ENCODE results near the gene CACNA2D3. TPM values are rescaled to one million over a fixed set of nuclear protein-coding genes. Genes with fewer than 3 reads are reported as not detected.

The CACNA2D3 gene
- total RNA-seq, 1 donor from 2014 or later = 2.5 TPM

DNA sequence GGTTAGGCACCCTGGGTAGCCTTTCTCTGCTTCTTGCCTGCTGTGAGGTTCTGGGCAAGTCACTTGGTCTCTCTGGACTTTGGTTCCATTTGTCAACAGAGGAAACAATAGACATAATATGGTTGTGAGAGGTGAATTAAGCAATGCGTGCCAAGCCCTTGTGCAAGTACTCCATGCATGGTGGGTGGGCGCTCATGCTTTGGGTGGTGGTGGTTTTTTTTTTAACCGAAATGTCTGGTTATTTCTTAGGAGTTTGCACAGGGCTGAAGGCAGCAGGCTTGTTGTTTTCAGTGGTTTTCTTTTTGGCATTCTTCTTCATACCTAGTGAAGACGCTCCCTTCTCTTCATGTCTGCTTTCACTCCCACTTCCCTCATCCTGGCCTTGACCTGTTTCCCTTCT, 889.7 kb downstream of the CACNA2D3 start:
- Mint-ChIP-seq H3K9me3 (no peaks in the 10 kb centered on the region), H3K36me3 (no peaks in the 10 kb centered on the region), H3K4me3 (no peak overlapping the region), H3K27me3 (no peaks in the 10 kb centered on the region), H3K27ac (no peak overlapping the region), H3K4me1 (ENCODE audit: unreplicated experiment) (peaks cover 16% of the 10 kb centered on the region)
- DNase-seq (ENCODE audit: extremely low spot score, unreplicated experiment) = no peak
- no peak for TF ChIP-seq CTCF (conservative IDR thresholded peaks at IDR 0.05)

- H3K27ac Mint-ChIP-seq = no peak overlapping the region
- no peaks in the 10 kb centered on the region for H3K36me3 Mint-ChIP-seq
- no peaks in the 10 kb centered on the region for H3K9me3 Mint-ChIP-seq
- H3K4me3 Mint-ChIP-seq = no peak overlapping the region
- H3K4me1 Mint-ChIP-seq (ENCODE audit: unreplicated experiment) = peaks cover 10% of the 10 kb centered on the region
- DNase-seq (ENCODE audit: extremely low spot score, unreplicated experiment) = no peak
- peak; percentile 55 for TF ChIP-seq CTCF (conservative IDR thresholded peaks at IDR 0.05)
- H3K27me3 Mint-ChIP-seq = no peaks in the 10 kb centered on the region
These were observed 891.0 kb downstream of the CACNA2D3 start for GRCh38 chr3:55013145-55013925.

DNA sequence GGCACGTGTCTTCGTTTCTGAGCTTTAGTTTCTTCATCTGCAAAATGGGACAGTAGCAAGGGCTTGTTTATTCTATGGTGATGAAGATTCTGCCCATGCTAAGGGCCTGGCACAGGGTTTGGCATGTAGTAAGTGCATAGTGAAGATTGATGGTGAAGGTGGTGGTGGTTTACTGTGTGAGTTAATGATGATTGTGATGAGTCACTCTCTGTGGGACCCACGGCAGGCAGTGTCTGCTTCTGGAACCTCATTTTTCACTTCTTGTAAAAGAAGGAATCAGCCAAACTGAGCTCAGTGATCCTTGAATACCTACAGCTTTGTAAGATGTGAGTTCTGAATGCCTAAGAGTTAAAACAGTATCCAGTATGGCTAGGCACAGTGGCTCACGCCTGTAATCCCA, 891.7 kb downstream of the CACNA2D3 start:
- H3K27me3 Mint-ChIP-seq = no peaks in the 10 kb centered on the region
- no peak for DNase-seq (ENCODE audit: extremely low spot score, unreplicated experiment)
- H3K36me3 Mint-ChIP-seq = no peaks in the 10 kb centered on the region
- peaks cover 10% of the 10 kb centered on the region for H3K4me1 Mint-ChIP-seq (ENCODE audit: unreplicated experiment)
- no peak overlapping the region for H3K4me3 Mint-ChIP-seq
- TF ChIP-seq CTCF (conservative IDR thresholded peaks at IDR 0.05) = no peak
- H3K27ac Mint-ChIP-seq = no peak overlapping the region
- H3K9me3 Mint-ChIP-seq = no peaks in the 10 kb centered on the region

- Mint-ChIP-seq H3K4me3 (no peak overlapping the region), H3K27ac (no peak overlapping the region), H3K27me3 (no peaks in the 10 kb centered on the region), H3K36me3 (no peaks in the 10 kb centered on the region), H3K4me1 (ENCODE audit: unreplicated experiment) (peaks cover 10% of the 10 kb centered on the region), H3K9me3 (no peaks in the 10 kb centered on the region)
- no peak for TF ChIP-seq CTCF (conservative IDR thresholded peaks at IDR 0.05)
- no peak for DNase-seq (ENCODE audit: extremely low spot score, unreplicated experiment)
These were observed 892.6 kb downstream of the CACNA2D3 start for GRCh38 chr3:55014906-55015305.

DNA sequence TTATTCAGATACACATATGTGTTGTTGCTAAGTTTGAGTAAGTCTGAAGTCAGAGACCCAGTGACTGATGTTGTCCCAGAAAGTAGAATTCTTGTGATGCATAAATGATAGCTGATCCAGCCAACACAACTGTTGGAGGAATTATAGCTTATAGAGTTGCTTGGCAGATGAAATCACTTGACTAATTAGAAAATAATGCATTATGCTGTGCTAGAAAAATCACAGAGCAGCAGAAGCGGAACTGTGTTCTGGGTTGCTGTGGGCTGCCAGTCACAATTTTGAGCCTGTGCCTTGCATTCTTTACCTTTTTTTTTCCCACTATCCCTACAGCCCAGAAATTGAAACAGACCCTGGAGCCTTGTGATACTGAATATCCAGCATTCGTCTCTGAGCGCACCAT, 895.5 kb downstream of the CACNA2D3 start:
- TF ChIP-seq CTCF (conservative IDR thresholded peaks at IDR 0.05) = no peak
- Mint-ChIP-seq H3K9me3 (no peaks in the 10 kb centered on the region), H3K27ac (no peak overlapping the region), H3K4me1 (ENCODE audit: unreplicated experiment) (no peaks in the 10 kb centered on the region), H3K27me3 (peaks cover 3% of the 10 kb centered on the region), H3K36me3 (no peaks in the 10 kb centered on the region), H3K4me3 (no peak overlapping the region)
- DNase-seq (ENCODE audit: extremely low spot score, unreplicated experiment) = no peak
